ENCODE data around the gene NAT14. TPM values are rescaled to one million over a fixed set of nuclear protein-coding genes. Genes with fewer than 3 reads are reported as not detected.
"Not testable (repeated sequence)": the region's sequence is repeated elsewhere in the genome, so short reads cannot be mapped to it uniquely, and the experiment has no call there.

Gene NAT14
- polyA plus RNA-seq, 1 experiment: 34.8 TPM

DNA sequence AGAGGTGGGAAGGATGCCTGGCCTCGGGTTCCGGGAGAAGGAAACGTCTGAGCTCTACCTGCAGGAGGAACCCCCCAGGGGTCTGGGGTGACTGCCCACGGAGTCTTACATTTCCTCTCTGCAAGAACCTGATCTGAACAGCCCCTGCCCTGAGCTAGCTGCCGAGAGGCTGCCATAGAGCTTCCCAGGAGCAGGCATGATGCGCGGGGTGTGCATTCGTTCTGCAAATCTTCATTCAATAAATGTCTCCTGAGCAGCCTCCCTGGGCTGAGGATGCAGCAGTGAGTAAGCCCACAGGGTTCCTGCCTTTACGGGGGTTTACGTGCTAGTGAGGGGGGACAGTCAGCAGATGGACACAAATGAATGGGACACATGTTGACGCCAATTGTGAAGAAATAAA, 40.3 kb upstream of the NAT14 start:
- DNase-seq (ENCODE audit: low read depth): no peak
- POLR2A ChIA-PET: no interaction called here
- peaks cover 35% of the 10 kb centered on the region for H3K27me3 ChIP-seq (ENCODE audit: control insufficient read depth, insufficient read depth, low read length)

DNA sequence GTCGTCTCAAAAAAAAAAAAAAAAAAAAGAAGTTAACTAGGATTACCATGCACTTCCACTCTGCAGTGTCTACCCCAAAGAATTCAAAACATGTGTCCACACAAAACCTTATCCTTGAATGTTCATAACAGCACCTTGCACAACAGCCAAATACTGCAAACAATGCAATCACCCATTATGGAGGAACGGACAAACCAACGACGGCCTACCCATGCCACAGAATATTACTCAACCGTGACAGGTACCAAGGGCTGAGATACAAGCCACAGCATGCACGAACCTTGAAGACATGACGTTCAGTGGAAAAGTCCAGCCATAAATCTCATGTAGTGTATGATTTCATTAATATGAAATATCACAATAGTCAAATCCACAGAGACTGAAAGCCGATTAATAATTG, 38.9 kb upstream of the NAT14 start:
- H3K36me3 ChIP-seq (ENCODE audit: control insufficient read depth, insufficient read depth, low read length): no peaks in the 10 kb centered on the region
- peaks cover 32% of the 10 kb centered on the region for H3K27me3 ChIP-seq (ENCODE audit: control insufficient read depth, insufficient read depth, low read length)
- DNase-seq (ENCODE audit: low read depth): no peak
- ChIA-PET CTCF (interaction anchor here (1.4 to 1.9 kb wide), 2 partner anchors 9 to 28 kb away, joined by 6 to 8 read pairs; no protein-coding TSS in a partner anchor), POLR2A (no interaction called here)
- TF ChIP-seq, protein P1, sequence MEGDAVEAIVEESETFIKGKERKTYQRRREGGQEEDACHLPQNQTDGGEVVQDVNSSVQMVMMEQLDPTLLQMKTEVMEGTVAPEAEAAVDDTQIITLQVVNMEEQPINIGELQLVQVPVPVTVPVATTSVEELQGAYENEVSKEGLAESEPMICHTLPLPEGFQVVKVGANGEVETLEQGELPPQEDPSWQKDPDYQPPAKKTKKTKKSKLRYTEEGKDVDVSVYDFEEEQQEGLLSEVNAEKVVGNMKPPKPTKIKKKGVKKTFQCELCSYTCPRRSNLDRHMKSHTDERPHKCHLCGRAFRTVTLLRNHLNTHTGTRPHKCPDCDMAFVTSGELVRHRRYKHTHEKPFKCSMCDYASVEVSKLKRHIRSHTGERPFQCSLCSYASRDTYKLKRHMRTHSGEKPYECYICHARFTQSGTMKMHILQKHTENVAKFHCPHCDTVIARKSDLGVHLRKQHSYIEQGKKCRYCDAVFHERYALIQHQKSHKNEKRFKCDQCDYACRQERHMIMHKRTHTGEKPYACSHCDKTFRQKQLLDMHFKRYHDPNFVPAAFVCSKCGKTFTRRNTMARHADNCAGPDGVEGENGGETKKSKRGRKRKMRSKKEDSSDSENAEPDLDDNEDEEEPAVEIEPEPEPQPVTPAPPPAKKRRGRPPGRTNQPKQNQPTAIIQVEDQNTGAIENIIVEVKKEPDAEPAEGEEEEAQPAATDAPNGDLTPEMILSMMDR (IDR thresholded peaks at IDR 0.05; ENCODE audit: insufficient read depth, low read depth, low read length): no peak
- no peak overlapping the region for H3K4me3 ChIP-seq (ENCODE audit: low read depth, low read length)

More for the DNA sequence above, 40.3 kb upstream of the NAT14 start:
- Histone ChIP-seq H3K36me3 (ENCODE audit: control insufficient read depth, insufficient read depth, low read length) (no peaks in the 10 kb centered on the region), H3K4me3 (ENCODE audit: low read depth, low read length) (no peak overlapping the region)
- CTCF ChIA-PET: interaction anchor here (0.6 to 2.1 kb wide), 5 partner anchors 9 to 284 kb away, joined by 3 to 10 read pairs (median 4); partner anchors contain the start of gene ISOC2
- TF ChIP-seq, protein P1 (IDR thresholded peaks at IDR 0.05; ENCODE audit: insufficient read depth, low read depth, low read length): no peak

DNA sequence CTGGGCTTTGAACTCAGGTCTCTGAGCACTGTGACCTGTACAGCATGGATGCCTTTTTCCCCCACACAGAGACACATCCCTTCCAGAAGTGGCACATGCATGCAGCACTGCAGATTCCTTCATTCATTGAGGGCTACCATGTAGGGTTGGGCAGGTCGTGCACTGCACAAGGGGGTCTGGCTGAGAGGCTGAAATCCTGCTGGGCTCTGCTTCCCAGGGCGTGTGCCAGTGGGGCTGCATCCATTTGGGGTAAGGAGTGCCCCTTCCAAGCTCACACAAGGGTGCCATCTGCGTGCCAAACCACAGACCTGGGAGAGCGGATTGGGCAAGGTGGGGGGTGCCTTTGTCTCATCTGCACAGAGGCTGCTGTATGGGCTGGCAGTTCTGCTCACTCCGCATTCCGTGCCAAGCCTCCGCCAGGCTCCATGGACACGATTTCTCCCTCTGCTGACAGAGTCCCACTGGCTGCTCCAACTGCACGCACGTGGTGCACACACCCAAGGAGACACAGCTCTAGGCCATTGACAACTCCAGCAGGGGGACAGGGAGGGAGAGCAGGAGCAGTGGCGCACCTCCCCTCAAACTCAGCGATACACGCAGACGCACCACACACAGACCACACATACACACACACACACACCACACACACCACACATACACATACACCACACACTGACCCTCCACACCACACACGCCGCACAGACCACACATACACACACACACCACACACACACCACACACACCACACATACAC, 37.4 kb upstream of the NAT14 start:
- Histone ChIP-seq H3K4me3 (ENCODE audit: low read depth, low read length) (no peak overlapping the region), H3K36me3 (ENCODE audit: control insufficient read depth, insufficient read depth, low read length) (no peaks in the 10 kb centered on the region), H3K27me3 (ENCODE audit: control insufficient read depth, insufficient read depth, low read length) (peaks cover 29% of the 10 kb centered on the region)
- no peak for DNase-seq (ENCODE audit: low read depth)
- TF ChIP-seq, protein P1 (IDR thresholded peaks at IDR 0.05; ENCODE audit: insufficient read depth, low read depth, low read length): no peak
- ChIA-PET POLR2A (no interaction called here), CTCF (interaction anchor here (0.7 to 1.9 kb wide), 4 partner anchors 11 to 306 kb away, joined by 3 to 8 read pairs (median 4); no protein-coding TSS in a partner anchor)

DNA sequence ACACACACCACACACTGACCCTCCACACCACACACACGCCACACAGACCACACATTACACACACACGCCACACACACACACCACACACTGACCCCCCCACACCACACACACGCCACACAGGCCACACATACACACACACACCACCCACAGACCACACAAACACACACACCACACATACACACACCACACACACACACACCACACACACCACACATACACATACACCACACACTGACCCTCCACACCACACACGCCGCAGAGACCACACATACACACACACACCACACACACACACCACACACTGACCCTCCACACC, 36.9 kb upstream of the NAT14 start:
- DNase-seq (ENCODE audit: low read depth); H3K4me3 ChIP-seq (ENCODE audit: low read depth, low read length); H3K36me3 ChIP-seq (ENCODE audit: control insufficient read depth, insufficient read depth, low read length); POLR2A ChIA-PET: not testable (repeated sequence)
- CTCF ChIA-PET: interaction anchor here (0.7 to 1.9 kb wide), 3 partner anchors 30 to 306 kb away, joined by 3 to 8 read pairs (median 3); no protein-coding TSS in a partner anchor
- peaks cover 27% of the 10 kb centered on the region for H3K27me3 ChIP-seq (ENCODE audit: control insufficient read depth, insufficient read depth, low read length)

DNA sequence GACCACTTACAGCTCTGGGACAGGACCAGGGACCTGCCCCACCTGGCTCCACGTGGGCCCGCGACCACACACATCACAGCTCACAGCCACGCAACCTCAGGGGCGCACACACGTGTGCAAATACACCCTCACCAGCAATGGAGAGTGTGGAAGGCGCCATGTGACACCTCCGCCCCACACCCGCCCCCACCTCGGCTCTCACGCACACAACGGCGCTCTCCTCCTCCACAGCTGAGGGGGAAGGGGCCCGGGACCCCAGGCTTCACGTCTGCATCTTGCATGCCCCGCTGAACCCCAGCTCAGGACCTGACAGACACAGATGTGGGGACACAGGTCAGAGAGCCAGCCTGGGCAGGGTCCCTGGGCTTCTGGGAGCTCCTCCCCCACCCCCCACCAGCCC, 35.5 kb upstream of the NAT14 start:
- POLR2A ChIA-PET: no interaction called here
- Histone ChIP-seq H3K36me3 (ENCODE audit: control insufficient read depth, insufficient read depth, low read length) (no peaks in the 10 kb centered on the region), H3K27me3 (ENCODE audit: control insufficient read depth, insufficient read depth, low read length) (peaks cover 18% of the 10 kb centered on the region), H3K4me3 (ENCODE audit: low read depth, low read length) (no peak overlapping the region)
- CTCF ChIA-PET: interaction anchor here (1.0 kb wide), 1 partner anchor 31 kb away, joined by 5 read pairs; no protein-coding TSS in a partner anchor
- no peak for DNase-seq (ENCODE audit: low read depth)
- TF ChIP-seq, protein P1 (IDR thresholded peaks at IDR 0.05; ENCODE audit: insufficient read depth, low read depth, low read length): no peak
